GM19328 (cell line): ENCODE data around the gene PTPN4.
A peak's percentile ranks its signal among the peaks of the same experiment; 100 is the strongest.

Experiments used
- ATAC-seq: cut with Tn5 transposase; IDR thresholded peaks from one replicate; pipeline ENCODE4 v1.9.1; 2021; ENCODE audit warnings: mild to moderate bottlenecking, moderate library complexity; ENCODE audit not compliant: unreplicated experiment

The PTPN4 gene

GRCh38 chr2:119852214-119852613 is 92.5 kb downstream of the PTPN4 start:
- no peak for ATAC-seq

DNA sequence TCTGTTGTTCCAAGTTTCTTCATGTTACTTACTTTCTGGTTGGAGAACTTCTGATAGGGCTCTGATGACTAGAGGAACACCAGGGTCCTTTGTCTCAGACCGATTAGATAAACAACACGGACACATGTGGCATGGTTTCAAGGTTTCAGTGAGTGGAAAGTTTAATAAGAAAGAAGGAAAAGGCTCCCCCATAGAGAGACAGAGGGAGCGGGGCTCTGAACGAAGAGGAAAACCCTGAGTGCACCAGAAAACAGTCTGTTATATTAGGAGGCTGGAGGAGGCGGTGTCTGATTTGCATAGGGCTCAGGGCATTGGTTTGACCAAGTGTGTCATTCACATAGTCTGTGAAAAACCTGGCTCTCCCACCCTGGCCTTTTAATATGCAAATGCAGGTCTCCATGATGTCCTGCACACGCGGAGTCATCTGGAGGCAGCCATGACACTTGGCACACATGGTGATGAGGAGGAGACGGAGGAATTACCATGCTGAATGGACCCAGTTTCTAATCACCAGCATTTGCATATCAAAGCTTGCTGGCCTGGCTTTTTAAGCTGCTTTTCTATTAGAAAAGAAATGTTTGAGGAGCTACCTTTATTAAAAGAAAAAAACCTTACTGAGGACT is 94.2 kb downstream of the PTPN4 start:
- ATAC-seq, result no peak

GRCh38 chr2:119856469-119856901 is 96.8 kb downstream of the PTPN4 start:
- ATAC-seq, result no peak

DNA sequence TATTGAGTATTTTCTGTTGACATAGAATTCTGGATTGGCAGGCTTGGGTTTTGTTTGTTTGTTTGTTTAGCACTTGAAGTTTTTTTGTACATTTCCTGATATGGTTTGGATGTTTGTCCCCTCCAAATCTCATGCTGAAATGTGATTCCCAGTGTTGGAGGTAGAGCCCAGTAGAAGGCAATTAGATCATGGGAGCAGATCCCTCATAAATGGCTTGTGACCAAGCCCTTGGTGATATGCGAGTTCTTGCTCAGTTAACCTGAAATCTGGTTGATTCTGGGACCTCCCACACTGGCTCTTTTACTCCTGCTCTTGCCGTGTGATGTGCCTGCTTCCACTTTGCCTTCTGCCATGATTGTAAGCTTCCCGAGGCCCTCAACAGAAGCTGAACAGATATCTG is 98.0 kb downstream of the PTPN4 start:
- ATAC-seq, result no peak

- ATAC-seq, result no peak
These were observed 99.8 kb downstream of the PTPN4 start for GRCh38 chr2:119859528-119859927.

DNA sequence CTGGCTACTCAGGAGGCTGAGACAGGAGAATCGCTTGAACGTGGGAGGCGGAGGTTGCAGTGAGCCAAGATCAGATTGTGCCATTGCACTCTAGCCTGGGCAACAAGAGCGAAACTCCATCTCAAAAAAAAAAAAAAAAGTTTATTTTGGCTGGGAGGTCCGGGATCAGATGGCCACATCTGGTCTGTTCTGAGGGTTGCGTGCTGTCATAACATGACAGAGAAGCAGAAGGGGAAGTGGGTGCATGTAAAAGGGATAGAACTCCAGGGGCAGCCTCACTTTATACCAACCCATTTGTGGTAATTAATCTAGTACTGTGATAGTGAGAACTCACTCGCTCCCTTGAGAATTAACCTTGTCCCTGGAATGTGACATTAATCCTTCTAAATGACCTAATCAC is 101.2 kb downstream of the PTPN4 start:
- ATAC-seq, result no peak

GRCh38 chr2:119862127-119862889 is 102.6 kb downstream of the PTPN4 start:
- ATAC-seq, result peak; percentile 72

GRCh38 chr2:119864318-119864717 is 104.6 kb downstream of the PTPN4 start:
- ATAC-seq, result no peak

DNA sequence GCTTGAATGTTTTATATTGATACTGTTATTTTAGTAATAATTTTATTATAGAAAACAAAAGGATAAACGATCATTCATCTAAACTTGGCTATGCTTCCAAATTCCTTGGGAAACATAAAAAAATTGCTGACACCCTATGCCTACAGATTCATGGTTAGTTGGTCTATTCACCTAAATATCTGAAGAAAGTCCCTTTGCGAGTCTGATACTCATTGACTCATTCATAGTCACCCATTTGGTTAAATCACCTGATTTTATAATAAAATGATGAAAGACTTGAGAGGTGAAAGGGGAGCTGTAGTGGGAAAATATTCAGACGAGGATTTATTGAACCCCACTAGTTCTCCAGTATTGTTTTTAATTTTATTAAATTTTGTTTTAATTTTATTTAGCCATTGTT is 112.0 kb downstream of the PTPN4 start:
- no peak for ATAC-seq

- ATAC-seq, result no peak
These were observed 113.9 kb downstream of the PTPN4 start for GRCh38 chr2:119873350-119874315.

- no peak for ATAC-seq
These were observed 119.8 kb downstream of the PTPN4 start for GRCh38 chr2:119879502-119879901.

DNA sequence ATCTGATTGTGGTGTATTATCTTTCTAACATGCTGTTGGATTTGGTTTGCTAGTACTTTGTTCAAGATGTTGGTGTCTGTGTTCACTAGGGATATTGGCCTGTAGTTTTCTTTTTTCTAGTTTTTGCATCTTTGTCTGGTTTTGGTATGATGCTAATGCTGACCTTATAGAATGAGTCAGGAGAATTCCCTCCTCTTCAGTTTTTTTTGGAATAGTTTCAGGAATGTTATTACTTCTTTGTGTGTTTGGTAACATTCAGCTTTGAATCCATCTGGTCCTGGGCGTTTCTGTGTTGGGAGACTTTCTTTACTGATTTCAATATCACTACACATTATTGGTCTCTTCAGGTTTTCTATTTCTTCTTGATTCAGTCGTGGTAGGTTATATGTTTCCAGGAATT is 129.0 kb downstream of the PTPN4 start:
- no peak for ATAC-seq

GRCh38 chr2:119897736-119898395 is 138.1 kb downstream of the PTPN4 start:
- no peak for ATAC-seq

- ATAC-seq, result no peak
These were observed 141.3 kb downstream of the PTPN4 start for GRCh38 chr2:119901013-119901412.

DNA sequence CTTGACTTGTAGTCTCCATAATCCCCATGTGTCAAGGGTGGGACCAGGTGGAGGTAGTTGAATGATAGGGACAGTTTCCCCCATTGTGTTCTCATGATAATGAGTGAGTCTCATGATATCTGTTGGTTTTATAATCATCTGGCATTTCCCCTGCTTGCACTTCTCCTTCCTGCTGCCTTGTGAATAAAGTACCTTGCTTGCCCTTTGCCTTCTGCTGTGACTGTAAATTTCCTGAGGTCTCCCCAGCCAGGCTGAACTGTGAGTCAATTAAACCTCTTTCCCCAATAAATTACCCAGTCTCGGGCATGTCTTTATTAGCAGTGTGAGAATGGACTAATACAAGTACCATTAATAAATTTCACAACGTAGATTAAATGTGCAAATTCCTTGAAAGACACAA is 150.8 kb downstream of the PTPN4 start:
- no peak for ATAC-seq

GRCh38 chr2:119914266-119914665 is 154.5 kb downstream of the PTPN4 start:
- no peak for ATAC-seq

DNA sequence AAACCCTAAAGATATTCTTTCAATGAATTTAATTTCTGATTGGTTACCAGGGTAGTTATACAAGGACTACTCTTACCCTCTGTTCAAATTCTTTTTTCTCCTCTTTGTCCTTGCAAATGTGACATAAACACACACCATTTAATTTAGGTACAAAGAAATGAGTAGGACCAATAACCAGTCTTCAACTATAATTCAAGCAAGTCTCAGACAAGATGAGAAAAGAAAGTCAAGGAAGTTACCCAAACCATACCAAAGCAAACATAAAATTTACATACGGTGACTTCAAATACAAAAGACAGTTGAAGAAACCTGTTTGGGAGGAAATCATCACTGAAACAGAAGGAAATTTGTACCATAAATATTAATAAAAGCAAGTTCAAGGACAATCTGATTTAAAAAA is 162.1 kb downstream of the PTPN4 start:
- ATAC-seq, result no peak

DNA sequence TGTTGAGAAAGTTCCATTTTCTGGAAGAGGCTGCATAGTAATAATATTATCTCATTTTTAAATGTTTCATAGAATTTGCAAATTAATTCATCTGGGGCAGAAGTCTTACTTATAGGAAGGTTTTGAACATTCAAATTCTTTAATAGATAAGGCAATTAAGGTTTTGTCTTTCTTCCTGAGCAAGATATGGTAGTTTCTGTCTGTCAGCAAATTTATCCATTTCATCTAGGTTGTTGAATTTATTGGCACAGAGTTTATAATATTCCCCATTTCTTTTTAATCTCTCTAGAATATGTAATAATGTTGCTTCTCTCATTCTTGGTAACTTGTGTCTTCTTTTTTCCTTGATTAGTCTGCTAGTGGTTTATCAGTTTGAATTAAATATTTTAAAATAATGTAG is 163.0 kb downstream of the PTPN4 start:
- no peak for ATAC-seq

GRCh38 chr2:119929537-119929936 is 169.8 kb downstream of the PTPN4 start:
- no peak for ATAC-seq

- ATAC-seq, result no peak
These were observed 173.1 kb downstream of the PTPN4 start for GRCh38 chr2:119932809-119933208.

GRCh38 chr2:119934319-119934718 is 174.6 kb downstream of the PTPN4 start:
- ATAC-seq, result no peak
